H7 (cell line): ENCODE measurements around the gene PEX26. TPM values are rescaled to one million over a fixed set of nuclear protein-coding genes. Genes with fewer than 3 reads are reported as not detected.

Source experiments
- DNase-seq: peaks from one replicate; pipeline ENCODE4 v3.0.0; 2012
- H3K27me3 ChIP-seq: 2 replicates; pipeline ENCODE4 v1.6.0; 2011; ENCODE audit warnings: mild to moderate bottlenecking, low read length; ENCODE audit not compliant: control insufficient read depth, insufficient read depth
- H3K36me3 ChIP-seq: replicated peaks from 2 replicates; pipeline ENCODE4 v1.5.1; 2011; ENCODE audit warnings: low read length; ENCODE audit not compliant: control insufficient read depth, insufficient read depth
- H3K4me3 ChIP-seq: 2 replicates; pipeline ENCODE4 v1.5.1; 2011; ENCODE audit warnings: low read depth, mild to moderate bottlenecking, control low read depth, low read length, moderate library complexity; ENCODE audit not compliant: insufficient read depth
- total RNA-seq: library from RNA; depleted of rRNA; stranded (reverse); fragments of >200 nt; shearing (Covaris generic); gene quantifications from 2 replicates; pipeline ENCODE4 v1.2.3, GENCODE V29; 2014

PEX26 gene
- total RNA-seq, 1 experiment from 2014 or later: 34.5 TPM

- no peaks in the 10 kb centered on the region for H3K36me3 ChIP-seq
- peak within 1 kb of the TSS; percentile 22 for H3K4me3 ChIP-seq
- peak; percentile 90 for DNase-seq
- peaks cover 30% of the 10 kb centered on the region for H3K27me3 ChIP-seq
Measured at GRCh38 chr22:18110194-18110953, 32.6 kb downstream of the PEX26 start, which contains the start of gene TUBA8. TSS of gene TUBA8 (plus strand) at chr22:18110809. CDS start at chr22:18110866, 57 bp downstream.

- peak; percentile 83 for DNase-seq
- Histone ChIP-seq H3K36me3 (no peaks in the 10 kb centered on the region), H3K27me3 (peaks cover 30% of the 10 kb centered on the region), H3K4me3 (peak overlapping the region; percentile 22)
Measured at GRCh38 chr22:18110954-18111758, 33.4 kb downstream of the PEX26 start.

DNA sequence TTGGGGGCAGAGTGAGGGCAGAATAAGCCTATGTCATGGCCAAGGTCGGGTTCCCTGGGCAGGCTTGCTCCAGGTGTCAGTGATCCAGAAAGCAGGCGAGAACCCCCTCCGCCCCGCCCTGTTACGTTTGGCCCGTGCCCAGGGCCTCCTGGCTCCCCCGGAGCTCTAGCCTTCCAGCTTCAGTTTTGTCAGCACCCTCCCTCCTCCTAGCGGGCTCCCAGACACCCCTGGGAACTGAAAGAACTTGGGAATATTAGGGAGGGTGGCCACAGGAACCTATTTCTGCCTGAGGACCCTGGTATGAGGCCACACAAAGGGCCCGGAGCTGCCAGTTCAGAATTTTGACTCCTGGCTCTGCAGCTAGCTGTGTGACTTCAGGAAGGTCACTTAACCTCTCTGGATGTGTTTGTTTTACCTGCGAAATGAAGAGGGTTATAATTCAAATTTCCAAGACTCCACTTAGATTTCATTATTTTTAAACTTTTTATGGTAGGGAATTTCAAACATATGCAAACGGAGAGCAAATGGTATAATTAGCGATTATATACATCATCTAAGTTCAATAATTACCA is 34.1 kb downstream of the PEX26 start:
- peak; percentile 64 for DNase-seq
- Histone ChIP-seq H3K4me3 (no peak overlapping the region), H3K36me3 (no peaks in the 10 kb centered on the region), H3K27me3 (peaks cover 30% of the 10 kb centered on the region)

DNA sequence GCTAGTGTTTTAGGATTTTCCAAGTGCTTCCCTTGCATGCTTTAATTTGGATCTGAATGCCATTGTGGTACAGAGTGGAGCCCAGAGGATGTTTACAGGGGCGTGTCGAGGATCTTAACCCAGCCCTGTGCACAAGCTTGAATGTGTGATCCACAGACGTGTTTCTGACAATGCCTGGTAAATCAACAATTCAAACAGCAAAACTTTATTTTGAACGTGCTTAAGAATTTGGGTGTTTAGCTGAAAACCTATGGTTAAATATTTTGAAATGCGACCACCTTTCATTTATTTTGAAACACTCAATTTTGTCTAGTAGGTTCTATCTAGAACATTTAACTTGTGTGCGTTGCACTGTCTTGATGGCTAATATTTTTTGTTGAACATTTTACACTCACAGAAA is 34.6 kb downstream of the PEX26 start:
- H3K27me3 ChIP-seq: peaks cover 30% of the 10 kb centered on the region
- H3K4me3 ChIP-seq: no peak overlapping the region
- no peak for DNase-seq
- H3K36me3 ChIP-seq: no peaks in the 10 kb centered on the region

DNA sequence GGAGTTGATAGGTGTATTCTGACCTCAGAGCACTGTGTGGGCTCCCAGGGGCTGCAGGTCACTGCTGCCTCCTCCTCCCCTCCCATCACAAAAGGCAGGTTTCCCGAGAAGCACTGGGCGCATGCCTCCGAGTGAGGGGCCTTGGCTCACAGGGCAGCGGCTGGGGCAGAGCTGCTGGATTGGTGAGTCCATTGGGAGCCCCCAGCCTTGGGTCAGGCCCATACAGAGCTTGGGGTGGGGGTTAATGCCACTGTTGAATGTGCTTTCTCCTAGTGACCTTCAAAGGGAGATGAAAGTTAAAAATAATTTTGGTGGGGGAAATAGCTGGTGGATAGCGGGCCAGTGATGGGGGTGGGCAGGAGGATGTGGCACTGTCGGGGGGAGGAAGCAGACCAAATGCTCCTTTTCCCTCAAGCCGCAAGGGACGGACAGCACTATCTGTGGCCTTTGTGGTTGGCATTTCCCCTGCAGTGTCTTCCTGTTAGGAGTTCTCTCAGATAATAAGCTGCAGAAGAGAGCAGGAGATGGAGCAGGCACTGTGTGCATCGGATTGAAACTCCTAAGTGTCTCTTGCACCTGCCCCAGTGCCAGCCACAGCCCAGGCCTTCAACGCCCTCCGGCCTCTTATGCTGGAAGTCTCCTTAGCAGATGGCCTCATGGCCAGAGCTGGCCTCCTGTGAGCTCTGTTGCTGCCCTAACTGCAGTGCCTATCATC is 36.0 kb downstream of the PEX26 start:
- no peak overlapping the region for H3K4me3 ChIP-seq
- peaks cover 30% of the 10 kb centered on the region for H3K27me3 ChIP-seq
- DNase-seq: peak; percentile 57
- H3K36me3 ChIP-seq: no peaks in the 10 kb centered on the region

- no peaks in the 10 kb centered on the region for H3K36me3 ChIP-seq
- no peak for DNase-seq
- no peak overlapping the region for H3K4me3 ChIP-seq
- peaks cover 27% of the 10 kb centered on the region for H3K27me3 ChIP-seq
Measured at GRCh38 chr22:18114495-18114894, 36.7 kb downstream of the PEX26 start.

GRCh38 chr22:18114976-18115652 is 37.3 kb downstream of the PEX26 start:
- Histone ChIP-seq H3K4me3 (no peak overlapping the region), H3K36me3 (no peaks in the 10 kb centered on the region), H3K27me3 (peaks cover 20% of the 10 kb centered on the region)
- DNase-seq: no peak

- no peak for DNase-seq
- Histone ChIP-seq H3K4me3 (no peak overlapping the region), H3K27me3 (peaks cover 12% of the 10 kb centered on the region), H3K36me3 (no peaks in the 10 kb centered on the region)
Measured at GRCh38 chr22:18115906-18116371, 38.1 kb downstream of the PEX26 start.

DNA sequence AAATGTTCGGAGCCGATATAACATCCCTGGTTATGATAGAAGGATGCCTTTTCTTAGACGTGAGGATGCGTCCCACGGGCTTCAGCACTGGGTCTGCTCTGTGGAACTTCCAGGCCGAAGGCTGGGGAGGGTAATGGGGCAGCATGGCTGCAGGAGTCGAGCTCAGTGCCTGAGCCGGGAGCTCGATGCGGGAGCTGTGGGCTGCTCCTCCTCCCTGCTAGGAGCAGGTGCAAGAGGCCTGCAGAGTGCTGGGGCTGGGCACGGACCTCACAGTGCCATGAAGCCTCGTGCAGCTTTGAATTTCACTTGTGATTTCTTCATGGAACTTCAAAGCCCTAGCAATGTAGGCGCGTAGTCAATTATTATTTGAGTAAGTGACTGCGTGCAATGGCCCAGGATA is 38.8 kb downstream of the PEX26 start:
- no peaks in the 10 kb centered on the region for H3K36me3 ChIP-seq
- peaks cover 5% of the 10 kb centered on the region for H3K27me3 ChIP-seq
- H3K4me3 ChIP-seq: no peak overlapping the region
- DNase-seq: no peak

GRCh38 chr22:18118345-18118915 is 40.6 kb downstream of the PEX26 start:
- no peak for DNase-seq
- no peaks in the 10 kb centered on the region for H3K36me3 ChIP-seq
- H3K27me3 ChIP-seq: no peaks in the 10 kb centered on the region
- H3K4me3 ChIP-seq: no peak overlapping the region

DNA sequence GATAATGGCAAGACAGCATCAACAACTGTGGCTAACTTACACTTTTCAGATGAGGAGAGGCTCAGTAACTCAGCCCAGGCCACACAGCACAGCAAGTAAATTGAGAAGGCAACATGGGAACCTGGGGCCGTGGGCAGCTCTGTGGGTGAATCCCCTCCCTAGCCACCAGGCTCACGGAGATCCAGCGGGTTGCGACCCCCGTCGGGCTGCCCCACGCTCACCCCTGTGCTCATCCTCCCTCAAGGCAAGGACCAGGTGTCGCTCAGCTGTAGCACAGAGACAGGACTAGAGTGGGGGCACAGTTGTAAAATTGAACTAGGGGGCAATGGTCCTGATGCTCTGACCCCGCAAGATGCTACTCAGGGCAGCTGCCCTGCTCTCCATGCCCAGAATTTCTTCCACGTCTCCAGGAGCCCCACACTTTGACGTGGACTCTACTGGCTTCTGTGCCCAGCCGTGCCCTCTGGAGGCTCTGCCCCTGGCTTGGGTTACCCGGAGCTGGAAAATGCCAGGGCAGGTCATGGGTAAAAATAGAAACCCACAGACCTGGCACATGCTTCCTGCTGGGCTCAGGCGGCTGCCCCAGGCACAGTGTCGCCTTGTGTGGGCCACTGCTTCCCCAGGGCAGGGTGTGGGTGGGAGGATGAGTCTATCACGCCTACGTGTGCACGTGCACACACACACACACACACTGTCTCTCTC is 41.8 kb downstream of the PEX26 start:
- Histone ChIP-seq H3K4me3 (no peak overlapping the region), H3K36me3 (no peaks in the 10 kb centered on the region), H3K27me3 (no peaks in the 10 kb centered on the region)
- no peak for DNase-seq

DNA sequence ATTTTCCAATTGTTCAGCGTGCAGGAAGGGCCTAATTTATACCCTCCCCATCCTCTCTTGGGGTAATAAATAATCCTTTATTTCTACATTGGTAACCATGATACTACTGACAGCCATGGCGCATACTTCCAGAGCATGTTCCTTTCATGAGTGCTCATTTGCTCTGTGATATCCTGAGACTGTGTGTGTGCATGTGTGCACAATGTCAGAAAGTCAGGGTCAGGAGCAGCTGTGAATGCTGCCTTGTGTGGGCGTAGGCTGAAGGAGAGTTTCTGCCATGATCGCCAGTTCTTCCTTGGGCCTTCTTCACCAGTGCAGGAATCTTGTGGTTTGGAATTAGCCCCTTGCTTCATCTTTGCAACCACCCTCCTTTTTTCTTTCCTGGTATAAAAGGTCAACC is 43.1 kb downstream of the PEX26 start:
- DNase-seq: no peak
- Histone ChIP-seq H3K27me3 (no peaks in the 10 kb centered on the region), H3K4me3 (no peak overlapping the region), H3K36me3 (no peaks in the 10 kb centered on the region)

DNA sequence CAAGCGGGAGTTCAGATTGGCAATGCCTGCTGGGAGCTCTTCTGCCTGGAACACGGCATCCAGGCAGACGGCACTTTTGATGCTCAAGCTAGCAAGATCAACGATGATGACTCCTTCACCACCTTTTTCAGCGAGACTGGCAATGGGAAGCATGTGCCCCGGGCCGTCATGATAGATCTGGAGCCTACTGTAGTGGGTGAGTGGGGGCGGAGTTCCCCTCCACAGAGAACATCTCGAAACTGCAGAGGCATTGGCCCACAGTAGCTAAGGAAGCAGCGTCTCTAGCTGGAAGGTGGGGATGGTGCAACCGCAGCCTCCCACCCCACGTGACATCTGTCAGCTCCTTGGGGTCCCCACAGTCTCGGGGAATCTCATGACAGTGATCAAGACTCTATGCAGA is 43.7 kb downstream of the PEX26 start:
- no peaks in the 10 kb centered on the region for H3K27me3 ChIP-seq
- no peaks in the 10 kb centered on the region for H3K36me3 ChIP-seq
- H3K4me3 ChIP-seq: no peak overlapping the region
- DNase-seq: no peak
